Measurements from ENCODE around the gene OCSTAMP. TPM values are rescaled to one million over a fixed set of nuclear protein-coding genes. Genes with fewer than 3 reads are reported as not detected.
A peak's percentile ranks its signal among the peaks of the same experiment; 100 is the strongest.

OCSTAMP gene
- total and polyA plus RNA-seq, 4 experiments from 2014 or later, result not detected

GRCh38 chr20:46563860-46564221, 13.4 kb upstream of the OCSTAMP start:
- POLR2A ChIA-PET (ENCODE audit: partially characterized antibody), result no interaction called here
- no peaks in the 10 kb centered on the region for H3K9me3 ChIP-seq (ENCODE audit: control insufficient read depth in 1 of 2, low read length in 2 of 2)
- Mint-ChIP-seq H3K4me3 (no peak overlapping the region), H3K27ac (no peak overlapping the region), H3K9me3 (no peaks in the 10 kb centered on the region), H3K27me3 (peaks cover 8 to 11% of the 10 kb centered on the region in 2 donors), H3K36me3 (no peaks in the 10 kb centered on the region), H3K4me1 (peaks cover 0 to 4% (median 2%) of the 10 kb centered on the region in 4 donors)
- CTCF ChIA-PET (ENCODE audit: partially characterized antibody), result interaction anchor here (2.4 kb wide), 1 partner anchor 14 kb away, joined by 7 read pairs; the partner anchor contains the start of gene OCSTAMP
- H3K36me3 ChIP-seq (ENCODE audit: insufficient read depth, low read length), result no peaks in the 10 kb centered on the region
- H3K27ac ChIP-seq (ENCODE audit: low read depth, low read length), result no peak overlapping the region
- no peaks in the 10 kb centered on the region for H3K4me1 ChIP-seq (ENCODE audit: insufficient read depth, low read length)
- H3K4me3 ChIP-seq (ENCODE audit: low read length in 2 of 2), result no peak overlapping the region
- no peak for DNase-seq
- H3K27me3 ChIP-seq (ENCODE audit: insufficient read depth, low read length), result no peaks in the 10 kb centered on the region
- intact Hi-C loops (cut with micrococcal nuclease), result loop anchor here (2.0 to 5.0 kb wide), 2 partner anchors 117 to 257 kb away; partner anchors contain the start of gene CDH22

- ChIA-PET POLR2A (ENCODE audit: partially characterized antibody) (no interaction called here), CTCF (ENCODE audit: partially characterized antibody) (interaction anchor here (1.0 to 2.4 kb wide), 3 partner anchors 10 to 14 kb away, joined by 3 to 7 read pairs (median 4); partner anchors contain the start of gene OCSTAMP)
- no peak overlapping the region for H3K27ac Mint-ChIP-seq
- Histone ChIP-seq H3K4me1 (ENCODE audit: insufficient read depth, low read length) (no peaks in the 10 kb centered on the region), H3K9me3 (ENCODE audit: control insufficient read depth in 1 of 2, low read length in 2 of 2) (no peaks in the 10 kb centered on the region), H3K4me3 (ENCODE audit: low read length in 2 of 2) (no peak overlapping the region), H3K27ac (ENCODE audit: low read depth, low read length) (no peak overlapping the region), H3K27me3 (ENCODE audit: insufficient read depth, low read length) (no peaks in the 10 kb centered on the region), H3K36me3 (ENCODE audit: insufficient read depth, low read length) (no peaks in the 10 kb centered on the region)
- intact Hi-C loops (cut with micrococcal nuclease), result loop anchor here (2.0 to 5.0 kb wide), 2 partner anchors 117 to 256 kb away; partner anchors contain the start of gene CDH22
- H3K27me3 Mint-ChIP-seq, result peaks cover 8 to 11% of the 10 kb centered on the region in 2 donors
- no peaks in the 10 kb centered on the region for H3K36me3 Mint-ChIP-seq
- H3K9me3 Mint-ChIP-seq, result no peaks in the 10 kb centered on the region
- H3K4me3 Mint-ChIP-seq, result no peak overlapping the region
- no peak for DNase-seq
- H3K4me1 Mint-ChIP-seq, result peaks cover 0 to 4% (median 2%) of the 10 kb centered on the region in 4 donors
Observed at GRCh38 chr20:46563170-46563859, 12.9 kb upstream of the OCSTAMP start.

- H3K36me3 Mint-ChIP-seq, result no peaks in the 10 kb centered on the region
- no peak overlapping the region for H3K4me3 Mint-ChIP-seq
- DNase-seq, result peak in 4 of 5 donors; percentile 26 to 45 (median 34)
- no peak overlapping the region for H3K27ac Mint-ChIP-seq
- no peaks in the 10 kb centered on the region for H3K36me3 ChIP-seq (ENCODE audit: insufficient read depth, low read length)
- H3K27me3 ChIP-seq (ENCODE audit: insufficient read depth, low read length), result no peaks in the 10 kb centered on the region
- CTCF ChIA-PET (ENCODE audit: partially characterized antibody), result interaction anchor here (1.0 to 1.8 kb wide), 3 partner anchors 8 to 13 kb away, joined by 3 to 4 read pairs (median 3); no protein-coding TSS in a partner anchor
- intact Hi-C loops (cut with micrococcal nuclease), result loop anchor here (2.0 to 5.0 kb wide), 2 partner anchors 118 to 255 kb away; partner anchors contain the start of gene CDH22
- H3K27me3 Mint-ChIP-seq, result peaks cover 6 to 10% of the 10 kb centered on the region in 2 donors
- H3K9me3 ChIP-seq (ENCODE audit: control insufficient read depth in 1 of 2, low read length in 2 of 2), result no peaks in the 10 kb centered on the region
- POLR2A ChIA-PET (ENCODE audit: partially characterized antibody), result no interaction called here
- H3K4me1 ChIP-seq (ENCODE audit: insufficient read depth, low read length), result no peaks in the 10 kb centered on the region
- no peaks in the 10 kb centered on the region for H3K9me3 Mint-ChIP-seq
- H3K4me1 Mint-ChIP-seq, result peaks cover 0 to 4% (median 2%) of the 10 kb centered on the region in 4 donors
- no peak overlapping the region for H3K27ac ChIP-seq (ENCODE audit: low read depth, low read length)
- H3K4me3 ChIP-seq (ENCODE audit: low read length in 2 of 2), result no peak overlapping the region
Observed at GRCh38 chr20:46562373-46563169, 12.1 kb upstream of the OCSTAMP start.

GRCh38 chr20:46562009-46562372, 11.5 kb upstream of the OCSTAMP start:
- intact Hi-C loops (cut with micrococcal nuclease), result loop anchor here (2.0 to 5.0 kb wide), 2 partner anchors 119 to 255 kb away; partner anchors contain the start of gene CDH22
- Mint-ChIP-seq H3K4me1 (peaks cover 0 to 4% (median 2%) of the 10 kb centered on the region in 4 donors), H3K9me3 (no peaks in the 10 kb centered on the region), H3K27ac (no peak overlapping the region), H3K4me3 (no peak overlapping the region), H3K36me3 (no peaks in the 10 kb centered on the region), H3K27me3 (peaks cover 2 to 7% of the 10 kb centered on the region in 2 donors)
- Histone ChIP-seq H3K4me1 (ENCODE audit: insufficient read depth, low read length) (no peaks in the 10 kb centered on the region), H3K4me3 (ENCODE audit: low read length in 2 of 2) (no peak overlapping the region), H3K9me3 (ENCODE audit: control insufficient read depth in 1 of 2, low read length in 2 of 2) (no peaks in the 10 kb centered on the region), H3K36me3 (ENCODE audit: insufficient read depth, low read length) (no peaks in the 10 kb centered on the region), H3K27ac (ENCODE audit: low read depth, low read length) (no peak overlapping the region), H3K27me3 (ENCODE audit: insufficient read depth, low read length) (no peaks in the 10 kb centered on the region)
- CTCF ChIA-PET (ENCODE audit: partially characterized antibody), result interaction anchor here (0.8 to 1.8 kb wide), 3 partner anchors 9 to 12 kb away, joined by 3 to 4 read pairs (median 3); no protein-coding TSS in a partner anchor
- POLR2A ChIA-PET (ENCODE audit: partially characterized antibody), result no interaction called here
- no peak for DNase-seq

GRCh38 chr20:46559685-46560440, 9.4 kb upstream of the OCSTAMP start:
- Histone ChIP-seq H3K27me3 (ENCODE audit: insufficient read depth, low read length) (no peaks in the 10 kb centered on the region), H3K9me3 (ENCODE audit: control insufficient read depth in 1 of 2, low read length in 2 of 2) (no peaks in the 10 kb centered on the region), H3K4me3 (ENCODE audit: low read length in 2 of 2) (no peak overlapping the region), H3K27ac (ENCODE audit: low read depth, low read length) (no peak overlapping the region), H3K36me3 (ENCODE audit: insufficient read depth, low read length) (no peaks in the 10 kb centered on the region), H3K4me1 (ENCODE audit: insufficient read depth, low read length) (no peaks in the 10 kb centered on the region)
- Mint-ChIP-seq H3K27ac (no peak overlapping the region), H3K9me3 (no peaks in the 10 kb centered on the region), H3K27me3 (no peaks in the 10 kb centered on the region), H3K4me1 (peaks cover 0 to 4% (median 2%) of the 10 kb centered on the region in 4 donors), H3K36me3 (no peaks in the 10 kb centered on the region), H3K4me3 (no peak overlapping the region)
- ChIA-PET CTCF (ENCODE audit: partially characterized antibody) (interaction anchor here (2.0 kb wide), 1 partner anchor 9 kb away, joined by 8 read pairs; the partner anchor contains the start of gene OCSTAMP), POLR2A (ENCODE audit: partially characterized antibody) (no interaction called here)
- intact Hi-C loops (cut with micrococcal nuclease), result loop anchor here (5.0 kb wide), 1 partner anchor 253 kb away; the partner anchor contains the start of gene CDH22
- no peak for DNase-seq

GRCh38 chr20:46559001-46559400, 8.5 kb upstream of the OCSTAMP start:
- ChIA-PET POLR2A (ENCODE audit: partially characterized antibody) (no interaction called here), CTCF (ENCODE audit: partially characterized antibody) (no interaction called here)
- peaks cover 0 to 4% (median 2%) of the 10 kb centered on the region in 4 donors for H3K4me1 Mint-ChIP-seq
- no peaks in the 10 kb centered on the region for H3K36me3 Mint-ChIP-seq
- Histone ChIP-seq H3K36me3 (ENCODE audit: insufficient read depth, low read length) (no peaks in the 10 kb centered on the region), H3K4me1 (ENCODE audit: insufficient read depth, low read length) (no peaks in the 10 kb centered on the region), H3K27ac (ENCODE audit: low read depth, low read length) (no peak overlapping the region), H3K27me3 (ENCODE audit: insufficient read depth, low read length) (no peaks in the 10 kb centered on the region), H3K9me3 (ENCODE audit: control insufficient read depth in 1 of 2, low read length in 2 of 2) (no peaks in the 10 kb centered on the region), H3K4me3 (ENCODE audit: low read length in 2 of 2) (no peak overlapping the region)
- H3K9me3 Mint-ChIP-seq, result no peaks in the 10 kb centered on the region
- no peak overlapping the region for H3K4me3 Mint-ChIP-seq
- no peaks in the 10 kb centered on the region for H3K27me3 Mint-ChIP-seq
- DNase-seq, result no peak
- H3K27ac Mint-ChIP-seq, result no peak overlapping the region
- intact Hi-C loops (cut with micrococcal nuclease), result no loop called here
